Measurements from ENCODE around the gene FGGY. TPM values are rescaled to one million over a fixed set of nuclear protein-coding genes. Genes with fewer than 3 reads are reported as not detected.

Gene FGGY
- total and polyA plus RNA-seq, 2 donors (not counting 1 experiment from before 2014, with no cell fraction given): 6.1 to 38.5 TPM

DNA sequence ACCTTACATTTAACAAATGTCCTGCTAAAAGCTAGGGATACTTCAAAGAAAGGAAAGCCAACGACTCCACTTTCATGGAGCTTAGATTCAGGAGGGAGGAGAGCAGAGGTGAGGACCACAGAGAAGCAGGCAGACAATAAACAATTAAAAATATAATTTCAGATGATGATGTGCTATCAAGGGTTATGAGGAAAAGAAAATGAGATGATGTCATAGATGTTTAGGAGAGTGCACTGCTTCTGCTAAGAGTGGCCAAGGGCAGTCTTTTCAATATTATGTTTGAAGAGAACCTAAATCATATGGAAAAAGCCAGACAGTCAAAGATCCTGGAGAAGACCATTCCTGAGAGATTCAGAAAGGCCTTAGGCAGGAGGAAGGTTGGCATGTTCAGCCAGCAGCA lies 451.2 kb downstream of the FGGY start:
- WGBS (ENCODE audit: insufficient coverage): no CpG with 5 or more reads among the region's 1 CpG
- Histone ChIP-seq H3K9me3 (ENCODE audit: control extremely low read depth in 1 of 3, control insufficient read depth in 2 of 3, insufficient read depth in 1 of 3, low read length in 2 of 3) (no peaks in the 10 kb centered on the region), H3K4me1 (ENCODE audit: control insufficient read depth in 2 of 2, insufficient read depth in 2 of 2, low read length in 2 of 2) (no peaks in the 10 kb centered on the region), H3K4me3 (ENCODE audit: control extremely low read depth in 1 of 5, extremely low read depth in 1 of 5, insufficient read depth in 1 of 5, low read depth in 2 of 5, low read length in 4 of 5) (no peak overlapping the region), H3K27me3 (replicated peaks in 1 of 4; ENCODE audit: control extremely low read depth in 1 of 4, control insufficient read depth in 3 of 4, insufficient read depth in 4 of 4, low read length in 3 of 4) (no peaks in the 10 kb centered on the region), H3K36me3 (replicated peaks in 1 of 2; ENCODE audit: control extremely low read depth in 1 of 2, control insufficient read depth in 1 of 2, extremely low read depth in 1 of 2, insufficient read depth in 2 of 2, low read length in 1 of 2) (no peaks in the 10 kb centered on the region), H2AFZ (ENCODE audit: insufficient read depth, low read depth, low read length, poor library complexity, severe bottlenecking) (no peak overlapping the region), H3K27ac (ENCODE audit: low read length in 2 of 2) (no peak overlapping the region), H3K9ac (ENCODE audit: low read length) (no peak overlapping the region), H3K4me2 (replicated peaks; ENCODE audit: low read depth, low read length, poor library complexity, severe bottlenecking) (no peak overlapping the region), H4K20me1 (ENCODE audit: control insufficient read depth, insufficient read depth, low read length, poor library complexity, severe bottlenecking) (no peaks in the 10 kb centered on the region), H3K79me2 (ENCODE audit: control insufficient read depth, insufficient read depth, low read length) (no peaks in the 10 kb centered on the region)
- no peaks in the 10 kb centered on the region for H3K27me3 Mint-ChIP-seq
- intact Hi-C loops (cut with micrococcal nuclease): no loop called here
- ATAC-seq (ENCODE audit: low read depth) (no peak), DNase-seq (no peak)
- no peak overlapping the region for H3K27ac Mint-ChIP-seq
- no peaks in the 10 kb centered on the region for H3K9me3 Mint-ChIP-seq (ENCODE audit: insufficient read depth)
- TF ChIP-seq EZH2 (IDR thresholded peaks at IDR 0.05; ENCODE audit: borderline replicate concordance, insufficient read depth, low read depth, low read length, poor library complexity, severe bottlenecking): no peak
- TF ChIP-seq, protein P1, sequence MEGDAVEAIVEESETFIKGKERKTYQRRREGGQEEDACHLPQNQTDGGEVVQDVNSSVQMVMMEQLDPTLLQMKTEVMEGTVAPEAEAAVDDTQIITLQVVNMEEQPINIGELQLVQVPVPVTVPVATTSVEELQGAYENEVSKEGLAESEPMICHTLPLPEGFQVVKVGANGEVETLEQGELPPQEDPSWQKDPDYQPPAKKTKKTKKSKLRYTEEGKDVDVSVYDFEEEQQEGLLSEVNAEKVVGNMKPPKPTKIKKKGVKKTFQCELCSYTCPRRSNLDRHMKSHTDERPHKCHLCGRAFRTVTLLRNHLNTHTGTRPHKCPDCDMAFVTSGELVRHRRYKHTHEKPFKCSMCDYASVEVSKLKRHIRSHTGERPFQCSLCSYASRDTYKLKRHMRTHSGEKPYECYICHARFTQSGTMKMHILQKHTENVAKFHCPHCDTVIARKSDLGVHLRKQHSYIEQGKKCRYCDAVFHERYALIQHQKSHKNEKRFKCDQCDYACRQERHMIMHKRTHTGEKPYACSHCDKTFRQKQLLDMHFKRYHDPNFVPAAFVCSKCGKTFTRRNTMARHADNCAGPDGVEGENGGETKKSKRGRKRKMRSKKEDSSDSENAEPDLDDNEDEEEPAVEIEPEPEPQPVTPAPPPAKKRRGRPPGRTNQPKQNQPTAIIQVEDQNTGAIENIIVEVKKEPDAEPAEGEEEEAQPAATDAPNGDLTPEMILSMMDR (IDR thresholded peaks at IDR 0.05): no peak
- H3K4me3 Mint-ChIP-seq: no peak overlapping the region
- H3K4me1 Mint-ChIP-seq: peaks cover 10% of the 10 kb centered on the region
- POLR2A ChIA-PET: no interaction called here
- CTCF ChIA-PET: interaction anchor here (1.1 to 1.7 kb wide), 2 partner anchors 11 to 13 kb away, joined by 4 to 5 read pairs; no protein-coding TSS in a partner anchor

DNA sequence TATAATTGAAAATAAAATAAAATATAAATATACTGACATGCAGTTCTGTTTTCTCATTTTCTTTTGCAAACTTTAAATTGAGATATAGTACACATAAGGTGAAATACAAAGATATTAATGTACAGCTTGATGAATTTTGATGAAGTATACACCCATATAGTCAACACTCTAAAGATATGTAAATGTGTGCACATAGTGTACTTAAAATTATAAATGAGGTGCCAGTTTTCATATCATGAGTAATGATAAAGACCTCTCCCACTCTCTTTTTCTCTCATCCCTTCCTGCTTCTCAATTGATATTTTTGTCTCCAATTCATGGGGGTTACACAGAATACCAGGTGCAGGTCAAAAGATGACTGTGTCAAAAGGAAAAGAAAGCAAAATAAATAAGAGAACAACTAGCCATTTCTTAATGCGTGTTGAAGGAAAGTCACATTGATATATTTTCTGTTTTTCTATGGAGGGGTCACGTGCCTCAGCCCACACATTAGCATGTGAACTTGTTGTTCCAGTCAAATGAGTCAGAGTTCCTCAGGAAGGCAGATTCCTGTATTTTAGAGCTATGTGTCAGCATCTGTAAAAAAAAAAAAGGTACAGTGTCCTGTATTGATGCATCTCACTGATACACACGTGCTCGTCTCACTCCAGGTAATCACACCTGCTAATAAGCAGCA lies 453.6 kb downstream of the FGGY start:
- WGBS (ENCODE audit: insufficient coverage): 60% methylated on average over 1 of the region's 4 CpGs
- ATAC-seq (ENCODE audit: low read depth) (no peak), DNase-seq (no peak)
- Histone ChIP-seq H3K27me3 (replicated peaks in 1 of 4; ENCODE audit: control extremely low read depth in 1 of 4, control insufficient read depth in 3 of 4, insufficient read depth in 4 of 4, low read length in 3 of 4) (no peaks in the 10 kb centered on the region), H3K36me3 (replicated peaks in 1 of 2; ENCODE audit: control extremely low read depth in 1 of 2, control insufficient read depth in 1 of 2, extremely low read depth in 1 of 2, insufficient read depth in 2 of 2, low read length in 1 of 2) (no peaks in the 10 kb centered on the region), H3K9ac (ENCODE audit: low read length) (no peak overlapping the region), H3K4me3 (ENCODE audit: control extremely low read depth in 1 of 5, extremely low read depth in 1 of 5, insufficient read depth in 1 of 5, low read depth in 2 of 5, low read length in 4 of 5) (no peak overlapping the region), H2AFZ (ENCODE audit: insufficient read depth, low read depth, low read length, poor library complexity, severe bottlenecking) (no peak overlapping the region), H3K79me2 (ENCODE audit: control insufficient read depth, insufficient read depth, low read length) (no peaks in the 10 kb centered on the region), H4K20me1 (ENCODE audit: control insufficient read depth, insufficient read depth, low read length, poor library complexity, severe bottlenecking) (no peaks in the 10 kb centered on the region), H3K4me1 (ENCODE audit: control insufficient read depth in 2 of 2, insufficient read depth in 2 of 2, low read length in 2 of 2) (no peaks in the 10 kb centered on the region), H3K9me3 (ENCODE audit: control extremely low read depth in 1 of 3, control insufficient read depth in 2 of 3, insufficient read depth in 1 of 3, low read length in 2 of 3) (no peaks in the 10 kb centered on the region), H3K4me2 (replicated peaks; ENCODE audit: low read depth, low read length, poor library complexity, severe bottlenecking) (no peak overlapping the region), H3K27ac (ENCODE audit: low read length in 2 of 2) (no peak overlapping the region)
- Mint-ChIP-seq H3K4me1 (peaks cover 10% of the 10 kb centered on the region), H3K27me3 (no peaks in the 10 kb centered on the region), H3K9me3 (ENCODE audit: insufficient read depth) (no peaks in the 10 kb centered on the region), H3K4me3 (no peak overlapping the region), H3K27ac (no peak overlapping the region)
- ChIA-PET CTCF (interaction anchor here (1.2 to 1.4 kb wide), 2 partner anchors 9 kb away, joined by 5 read pairs; no protein-coding TSS in a partner anchor), POLR2A (no interaction called here)
- TF ChIP-seq, protein P1 (IDR thresholded peaks at IDR 0.05): no peak
- no peak for TF ChIP-seq EZH2 (IDR thresholded peaks at IDR 0.05; ENCODE audit: borderline replicate concordance, insufficient read depth, low read depth, low read length, poor library complexity, severe bottlenecking)
- intact Hi-C loops (cut with micrococcal nuclease): no loop called here
